Activated CD4-positive, CD25-positive, alpha-beta regulatory T cell (primary cell): ENCODE results near the gene GNB1L.
"Not testable (repeated sequence)": the region's sequence is repeated elsewhere in the genome, so short reads cannot be mapped to it uniquely, and the experiment has no call there.

Source experiments
- DNase-seq, 4 experiments: peaks; one replicate each; lab custom pipeline; 2025; lab: John Stamatoyannopoulos, UW

Gene GNB1L

GRCh38 chr22:19843107-19843856, 11.4 kb downstream of the GNB1L start:
- DNase-seq = no peak

- no peak for DNase-seq
Observed at GRCh38 chr22:19842393-19843106, 12.1 kb downstream of the GNB1L start.

GRCh38 chr22:19841641-19842392, 12.9 kb downstream of the GNB1L start:
- DNase-seq = no peak

- DNase-seq = no peak
Observed at GRCh38 chr22:19840955-19841640, 13.6 kb downstream of the GNB1L start.

- DNase-seq = no peak
Observed at GRCh38 chr22:19840059-19840458, 14.6 kb downstream of the GNB1L start.

- DNase-seq = no peak
Observed at GRCh38 chr22:19837915-19838314, 16.8 kb downstream of the GNB1L start.

- DNase-seq = no peak
Observed at GRCh38 chr22:19836512-19836911, 18.2 kb downstream of the GNB1L start.

- no peak for DNase-seq
Observed at GRCh38 chr22:19834599-19834998, 20.1 kb downstream of the GNB1L start.

GRCh38 chr22:19833327-19833726, 21.3 kb downstream of the GNB1L start:
- DNase-seq = not testable (repeated sequence)

- DNase-seq = no peak
Observed at GRCh38 chr22:19832476-19833108, 22.1 kb downstream of the GNB1L start.

- not testable (repeated sequence) for DNase-seq
Observed at GRCh38 chr22:19831979-19832378, 22.7 kb downstream of the GNB1L start.

GRCh38 chr22:19831016-19831415, 23.7 kb downstream of the GNB1L start:
- no peak for DNase-seq

GRCh38 chr22:19828035-19828401, 26.7 kb downstream of the GNB1L start:
- no peak for DNase-seq

GRCh38 chr22:19827341-19828034, 27.2 kb downstream of the GNB1L start:
- DNase-seq = no peak

- no peak for DNase-seq
Observed at GRCh38 chr22:19826619-19826950, 28.1 kb downstream of the GNB1L start.

- DNase-seq = no peak
Observed at GRCh38 chr22:19825904-19826618, 28.6 kb downstream of the GNB1L start.

- DNase-seq = no peak
Observed at GRCh38 chr22:19824926-19825339, 29.7 kb downstream of the GNB1L start.

GRCh38 chr22:19824212-19824925, 30.3 kb downstream of the GNB1L start:
- DNase-seq = no peak

GRCh38 chr22:19823902-19824211, 30.8 kb downstream of the GNB1L start:
- no peak for DNase-seq
